GM19043 (cell line): ENCODE data around the gene GOLPH3.
"Not testable (repeated sequence)": the region's sequence is repeated elsewhere in the genome, so short reads cannot be mapped to it uniquely, and the experiment has no call there.

Experiments
- ATAC-seq: cut with Tn5 transposase; IDR thresholded peaks from one replicate; pipeline ENCODE4 v1.9.1; 2021; ENCODE audit warnings: low read depth; ENCODE audit not compliant: unreplicated experiment

GOLPH3 gene

DNA sequence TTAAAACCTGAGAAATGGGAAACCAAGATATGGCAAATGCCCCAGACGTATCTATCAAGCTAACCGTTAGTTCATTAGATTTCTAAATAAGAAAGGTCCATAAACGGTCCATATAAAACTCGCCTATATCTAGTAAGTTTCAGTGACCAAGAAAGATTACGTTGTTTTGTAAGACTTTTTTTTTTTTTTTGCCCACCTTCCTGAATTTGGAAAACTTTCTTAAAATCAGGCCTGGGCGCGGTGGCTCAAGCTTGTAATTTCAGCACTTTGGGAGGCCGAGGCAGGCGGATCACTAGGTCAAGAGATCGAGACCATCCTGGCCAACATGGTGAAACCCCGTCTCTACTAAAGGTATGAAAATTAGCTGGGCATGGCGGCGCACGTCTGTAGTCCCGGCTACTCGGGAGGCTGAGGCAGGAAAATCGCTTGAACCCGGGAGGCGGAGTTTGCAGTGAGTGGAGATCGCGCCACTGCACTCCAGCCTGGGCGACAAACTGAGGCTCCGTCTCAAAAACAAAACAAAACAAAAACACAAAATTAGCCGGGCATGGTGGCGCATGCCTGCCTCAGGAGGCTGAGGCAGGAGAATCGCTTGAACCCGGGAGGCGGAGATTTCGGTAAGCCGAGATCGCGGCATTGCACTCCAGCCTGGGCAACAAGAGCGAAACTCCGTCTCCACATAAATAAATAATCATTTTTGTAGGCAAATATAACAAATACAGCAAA is 1.8 kb downstream of the GOLPH3 start:
- ATAC-seq, result not testable (repeated sequence)

DNA sequence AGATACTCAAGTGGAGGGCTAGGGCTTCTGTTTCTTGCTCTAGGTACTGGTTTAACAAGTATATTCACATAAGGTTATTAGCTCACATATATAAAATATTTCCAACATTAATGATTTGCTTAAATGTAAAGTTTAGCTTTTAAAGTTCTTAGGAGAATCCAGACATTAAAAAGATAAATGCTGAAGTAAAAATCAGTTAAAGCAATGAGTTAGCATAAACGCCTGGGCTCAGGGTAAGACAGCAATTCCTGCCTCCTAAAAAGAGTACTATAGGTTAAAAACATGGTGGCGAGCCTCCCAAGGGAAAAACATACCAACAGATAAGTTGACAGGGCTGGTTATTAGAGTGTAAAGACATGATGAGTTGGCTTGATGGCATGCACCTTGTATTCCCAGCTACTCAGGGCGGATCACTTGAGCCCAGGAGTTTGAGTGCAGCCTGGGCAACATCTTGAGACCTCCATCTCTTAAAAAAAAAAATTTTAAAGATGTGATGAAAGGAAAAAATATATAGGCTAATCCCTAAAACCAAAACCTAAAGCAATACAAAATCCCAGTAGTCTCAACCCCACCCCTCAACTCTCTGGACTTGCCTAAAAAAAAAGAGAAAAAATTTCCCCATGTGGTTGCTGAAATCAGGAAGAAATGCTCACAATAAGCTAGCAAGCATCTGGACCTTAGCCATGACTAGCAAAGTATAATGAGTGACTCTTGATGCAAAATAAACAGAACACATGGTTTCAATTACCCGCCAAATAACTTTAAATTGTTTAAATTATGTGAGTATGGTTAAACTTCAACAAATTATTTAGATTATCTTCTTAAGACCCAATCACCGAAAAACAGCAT is 3.6 kb downstream of the GOLPH3 start:
- ATAC-seq, result no peak

DNA sequence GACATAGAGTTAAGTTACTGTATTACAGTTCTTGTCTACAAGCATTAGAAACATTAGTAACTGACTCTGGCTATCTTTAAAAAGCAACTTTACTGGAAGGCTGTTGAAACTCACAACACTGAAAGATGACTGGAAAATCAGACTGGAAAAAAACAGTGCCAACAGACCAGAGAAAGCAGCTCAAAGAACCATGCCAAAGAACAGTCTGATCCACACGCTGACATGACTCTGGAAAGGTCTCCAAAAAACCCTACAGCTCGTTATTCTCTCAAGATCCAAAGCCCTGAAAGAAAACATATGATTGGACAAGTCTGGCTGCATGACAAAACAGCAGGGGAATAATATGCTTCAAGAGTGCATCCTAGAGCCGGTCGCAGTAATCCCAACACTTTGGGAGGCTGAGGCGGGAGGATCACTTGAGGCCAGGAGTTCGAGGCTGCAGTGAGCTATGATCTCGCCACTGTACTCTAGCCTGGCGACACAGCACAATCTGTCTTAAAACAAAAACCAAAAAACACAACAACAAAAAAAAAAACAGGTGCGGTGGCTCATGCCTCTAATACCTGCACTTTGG is 5.6 kb downstream of the GOLPH3 start:
- ATAC-seq, result no peak

DNA sequence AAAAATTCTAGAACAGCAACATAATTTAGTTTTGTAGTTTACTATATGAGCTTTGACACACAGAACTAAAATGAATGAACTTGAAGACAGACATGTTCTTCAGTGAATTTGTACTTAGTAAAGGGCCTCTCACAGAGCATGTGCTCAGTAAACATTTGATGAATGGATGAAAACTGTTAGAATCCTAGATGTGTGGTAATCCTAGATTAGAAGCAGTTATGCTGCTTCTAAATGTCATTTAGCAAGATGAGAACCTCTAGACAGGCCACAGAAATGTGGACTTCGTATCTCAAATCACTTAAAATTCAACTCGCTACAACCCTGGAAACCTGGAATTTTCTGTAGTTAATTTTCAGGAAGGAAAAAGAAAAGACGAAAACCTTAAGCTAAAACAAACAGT is 8.5 kb downstream of the GOLPH3 start:
- no peak for ATAC-seq

DNA sequence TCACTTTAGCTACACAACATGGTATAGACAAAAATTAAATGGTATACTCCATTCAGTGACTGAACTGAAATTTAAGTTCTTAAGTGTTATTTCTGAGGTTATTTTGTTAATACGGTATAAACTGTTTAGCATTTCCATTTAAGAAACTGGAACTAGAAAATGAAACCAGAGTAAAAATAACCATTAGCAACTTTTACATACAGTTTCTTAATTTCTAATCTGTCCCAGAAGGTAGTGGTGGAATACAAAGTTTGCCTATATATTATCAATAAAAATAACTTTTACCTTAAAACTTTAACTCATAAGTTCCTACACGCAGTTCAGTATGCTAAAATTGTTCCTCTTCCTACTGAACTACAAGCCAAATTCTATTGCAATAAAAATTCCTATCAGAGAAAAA is 10.3 kb downstream of the GOLPH3 start:
- ATAC-seq, result peak; percentile 54

DNA sequence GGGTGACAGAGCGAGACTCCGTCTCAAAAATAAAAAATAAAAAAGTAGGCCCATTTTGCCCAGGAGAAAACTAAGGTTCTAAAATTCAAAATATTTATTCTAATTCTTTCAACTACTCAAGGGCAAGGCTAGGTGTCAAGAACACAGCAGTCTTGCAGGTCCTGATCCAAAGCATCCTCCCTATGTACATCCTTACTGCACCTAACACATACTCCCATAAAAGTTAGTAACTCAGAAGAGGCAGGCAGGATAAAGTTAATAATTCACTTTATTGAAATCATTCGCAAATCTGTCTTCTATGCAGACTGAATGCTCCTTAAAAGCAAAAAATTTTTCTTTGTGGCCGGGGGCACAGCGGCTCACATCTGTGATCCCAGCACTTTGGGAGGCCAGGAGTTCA is 11.1 kb downstream of the GOLPH3 start:
- ATAC-seq, result no peak

DNA sequence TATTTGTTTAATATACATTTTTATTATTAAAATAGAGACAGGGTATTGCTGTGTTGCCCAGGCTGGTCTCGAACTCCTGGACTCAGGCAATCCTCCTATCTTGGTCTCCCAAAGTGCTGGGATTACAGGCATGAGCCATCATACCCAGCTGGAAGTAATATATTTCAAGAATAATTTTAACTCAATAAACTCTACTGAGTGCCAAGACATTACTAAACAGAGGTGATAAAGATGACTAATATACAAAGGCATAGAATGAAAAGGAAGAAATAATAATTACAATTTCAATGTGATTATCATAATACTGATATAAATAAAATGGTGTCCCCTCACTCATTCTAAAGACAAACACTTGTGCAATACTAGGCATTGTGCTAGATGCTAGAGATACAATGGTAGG is 13.9 kb downstream of the GOLPH3 start:
- ATAC-seq, result no peak

DNA sequence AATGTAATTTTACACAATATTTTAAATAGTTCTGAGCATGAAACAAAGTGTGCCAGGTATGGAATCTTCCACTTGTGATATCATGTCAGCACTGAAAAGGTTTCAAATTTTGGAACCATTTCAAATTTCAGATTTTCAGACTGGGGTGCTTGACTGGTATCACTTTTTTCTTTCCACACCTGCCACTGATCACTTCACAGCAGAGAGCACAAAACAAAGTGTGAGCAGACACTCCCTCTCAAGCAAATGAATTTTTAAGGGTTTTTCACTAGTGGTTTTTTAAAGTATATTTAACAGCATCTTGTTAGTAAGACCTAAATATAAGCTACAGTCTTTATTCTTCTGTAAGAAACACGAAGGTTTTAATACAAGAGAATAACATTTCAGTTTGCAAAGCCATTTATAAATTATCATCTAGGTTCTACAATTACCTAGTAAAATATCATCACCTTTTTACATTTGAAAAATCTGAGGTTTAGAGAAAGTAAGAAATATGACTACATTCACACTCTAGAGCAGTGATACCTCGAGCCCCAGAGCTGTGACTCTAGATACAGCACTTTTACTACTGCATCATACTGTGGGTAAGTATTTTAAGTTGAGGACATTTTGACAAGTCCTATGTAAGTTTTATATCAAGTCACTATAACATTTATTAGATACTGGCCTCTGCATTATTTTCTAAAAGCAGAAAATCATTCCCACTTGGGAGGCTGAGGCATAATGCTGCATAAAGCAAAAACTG is 14.6 kb downstream of the GOLPH3 start:
- ATAC-seq, result no peak

DNA sequence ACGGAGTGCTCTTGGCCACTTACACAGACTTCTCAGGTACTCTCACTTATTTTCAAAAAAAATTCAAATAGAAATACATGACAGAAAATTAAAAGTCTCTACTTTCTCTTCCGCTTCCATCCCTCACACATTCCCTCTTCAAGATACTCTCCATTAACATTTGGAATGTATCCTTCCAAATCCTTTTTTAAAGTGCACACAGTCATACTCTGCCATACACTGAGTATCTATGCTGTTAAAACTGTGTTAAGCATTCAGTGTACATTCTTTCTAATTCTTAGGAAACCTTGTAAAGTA is 15.5 kb downstream of the GOLPH3 start:
- no peak for ATAC-seq

DNA sequence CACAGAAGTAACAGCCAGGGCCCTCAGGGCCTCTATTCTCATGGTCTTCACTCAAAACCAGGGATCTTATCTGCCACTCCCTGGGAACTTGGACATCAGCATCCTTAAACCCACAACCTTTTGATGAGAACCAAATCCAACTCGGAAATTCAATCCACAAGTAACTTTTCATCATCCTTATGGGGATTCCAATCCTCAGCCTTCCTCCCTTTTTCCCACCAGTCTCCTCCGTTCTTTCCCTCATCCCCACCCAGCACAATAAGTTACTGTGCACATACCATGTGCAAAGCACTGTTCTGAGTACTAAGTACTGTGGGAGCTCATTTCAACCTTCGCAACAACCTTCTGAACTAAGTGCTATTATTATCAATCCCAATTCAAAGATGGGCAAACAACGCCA is 17.0 kb downstream of the GOLPH3 start:
- ATAC-seq, result no peak

DNA sequence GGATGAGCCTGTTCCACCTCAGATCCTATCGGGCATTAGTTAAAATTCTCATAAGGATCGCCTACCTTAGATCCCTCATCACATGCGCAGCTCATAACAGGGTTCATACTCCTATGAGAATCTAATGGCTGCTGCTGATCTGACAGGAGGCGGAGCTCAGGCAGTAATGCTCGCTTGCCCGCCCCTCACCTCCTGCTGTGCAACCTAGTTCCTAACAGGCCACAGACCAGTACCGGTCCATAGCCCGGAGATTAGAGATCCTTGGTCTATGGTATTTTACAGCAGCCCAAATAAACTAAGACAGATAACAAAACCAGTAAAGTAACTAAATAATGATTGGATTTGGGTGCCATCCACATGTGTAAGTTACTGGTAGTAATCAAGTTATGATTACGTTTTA is 17.5 kb downstream of the GOLPH3 start:
- no peak for ATAC-seq

DNA sequence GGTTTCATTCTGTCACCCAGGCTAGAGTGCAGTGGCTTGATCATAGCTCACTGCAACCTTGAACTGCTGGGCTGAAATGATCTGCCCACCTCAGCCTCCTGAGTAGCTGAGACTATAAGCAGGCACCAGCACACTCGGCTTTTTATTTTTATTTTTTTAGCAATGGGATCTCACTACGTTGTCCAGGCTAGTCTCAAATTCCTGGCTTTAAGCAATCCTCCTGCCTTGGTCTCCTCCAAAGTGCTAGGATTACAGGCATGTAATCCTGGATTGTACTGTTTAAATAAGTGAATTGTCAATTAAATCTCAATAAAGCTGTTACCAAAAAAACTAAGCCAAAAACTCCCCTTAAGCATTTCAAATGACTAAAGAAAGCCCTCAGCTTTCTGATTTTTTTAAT is 18.9 kb downstream of the GOLPH3 start:
- ATAC-seq, result no peak

DNA sequence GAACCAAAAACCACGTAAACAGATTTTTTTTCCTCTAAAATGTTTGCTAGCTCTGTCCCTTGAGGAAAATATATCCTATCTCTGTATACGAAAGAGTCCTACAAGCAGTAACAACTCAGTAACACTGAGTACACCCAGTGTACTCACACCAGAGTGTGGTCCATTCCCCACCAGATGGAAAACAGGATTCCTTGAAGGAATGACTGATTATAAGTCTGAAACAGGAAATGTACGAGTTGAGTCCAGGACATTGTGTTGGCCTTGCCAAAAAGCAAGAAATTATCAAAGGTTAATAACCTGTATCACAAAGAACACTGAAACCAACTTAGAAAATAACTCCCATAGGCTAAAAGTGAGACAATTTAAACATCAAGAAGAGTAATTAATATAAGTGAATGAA is 20.4 kb downstream of the GOLPH3 start:
- ATAC-seq, result no peak

DNA sequence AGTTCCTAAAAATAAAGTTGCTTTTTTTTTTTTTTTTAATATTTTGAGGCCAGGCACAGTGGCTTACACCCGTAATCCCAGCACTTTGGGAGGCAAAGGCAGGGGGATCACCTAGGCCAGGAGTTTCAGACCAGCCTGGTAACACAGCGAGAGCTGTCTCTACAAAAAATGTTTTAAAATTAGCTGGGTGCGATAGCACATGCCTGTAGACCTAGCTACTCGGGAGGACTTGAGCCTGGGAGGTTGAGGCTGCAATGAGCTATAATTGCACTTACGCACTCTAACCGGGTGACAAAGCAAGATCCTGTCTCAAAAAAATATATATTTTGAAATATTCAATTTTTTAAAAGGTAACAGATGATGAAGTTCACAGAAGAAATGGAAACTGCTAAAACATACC is 22.9 kb downstream of the GOLPH3 start:
- ATAC-seq, result no peak

DNA sequence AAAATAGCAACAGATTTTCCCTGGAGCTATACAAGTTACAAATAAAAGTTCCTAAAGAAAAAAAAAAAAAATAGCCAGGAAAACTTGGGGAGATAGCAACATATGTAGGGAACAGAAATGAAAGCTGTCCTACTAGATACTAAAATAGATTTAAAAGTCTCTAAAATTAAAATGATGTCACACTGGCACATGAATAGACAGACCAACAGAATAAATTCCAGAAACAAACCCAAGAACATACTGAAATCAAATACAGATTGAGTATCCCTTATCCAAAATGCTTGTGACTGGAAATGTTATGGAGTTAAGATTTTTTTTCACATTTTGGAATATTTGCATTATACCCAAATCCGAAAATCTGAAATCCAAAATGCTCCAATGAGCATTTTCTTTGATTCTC is 23.8 kb downstream of the GOLPH3 start:
- no peak for ATAC-seq

DNA sequence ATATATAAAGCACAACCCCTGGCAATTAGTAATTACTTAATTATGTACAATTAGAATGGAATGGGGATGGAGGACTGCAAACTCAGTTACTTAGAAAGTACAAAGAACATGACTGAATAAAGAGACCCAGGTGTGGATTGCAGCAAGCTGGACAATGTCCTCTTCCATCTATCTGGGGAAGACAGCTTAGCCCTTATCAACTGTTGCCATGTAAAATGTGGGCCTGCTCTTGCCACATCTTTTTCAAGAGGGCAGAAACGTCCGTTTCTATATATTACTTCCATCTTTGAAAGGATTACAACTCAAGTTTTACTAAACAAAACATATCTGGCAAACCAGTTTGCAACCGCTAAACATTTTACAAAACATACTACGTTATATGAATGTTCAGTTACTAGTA is 26.2 kb downstream of the GOLPH3 start:
- no peak for ATAC-seq

DNA sequence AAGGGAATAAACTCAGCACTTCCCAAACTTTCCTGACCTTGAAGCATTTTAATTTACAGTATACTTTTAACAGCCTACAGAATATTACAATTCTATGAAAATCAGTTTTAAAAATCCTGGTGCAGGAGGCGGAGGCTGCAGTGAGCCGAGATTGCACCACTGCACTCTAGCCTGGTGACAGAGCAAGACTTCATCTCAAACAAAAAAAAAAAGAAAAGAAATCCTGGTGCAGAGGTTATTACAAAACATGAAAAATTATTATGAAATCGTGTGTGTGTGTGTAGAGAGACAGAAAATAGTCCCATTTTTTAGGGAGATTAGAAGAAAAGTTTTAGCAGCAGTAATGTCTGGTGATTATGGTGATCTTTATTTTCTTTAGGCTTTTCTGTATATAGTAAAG is 26.9 kb downstream of the GOLPH3 start:
- ATAC-seq, result no peak

DNA sequence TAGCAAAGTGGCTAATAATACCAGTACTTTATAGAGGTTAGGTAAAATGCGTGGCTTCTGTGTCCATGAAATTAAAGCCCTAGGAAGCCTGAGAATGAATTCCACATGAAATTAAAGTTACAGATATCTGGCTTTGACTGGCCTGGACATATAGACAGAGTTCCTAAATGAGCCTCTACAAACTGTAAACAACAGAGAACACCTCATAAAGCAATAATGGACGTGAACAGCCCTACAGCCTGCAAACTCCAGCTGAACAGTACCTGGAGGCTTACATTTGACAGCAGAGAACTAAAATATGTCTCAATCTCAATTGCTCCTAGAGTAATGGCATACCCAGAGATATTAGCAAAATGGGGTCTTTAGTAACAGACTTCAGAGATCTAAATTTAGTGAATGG is 28.7 kb downstream of the GOLPH3 start:
- ATAC-seq, result no peak

DNA sequence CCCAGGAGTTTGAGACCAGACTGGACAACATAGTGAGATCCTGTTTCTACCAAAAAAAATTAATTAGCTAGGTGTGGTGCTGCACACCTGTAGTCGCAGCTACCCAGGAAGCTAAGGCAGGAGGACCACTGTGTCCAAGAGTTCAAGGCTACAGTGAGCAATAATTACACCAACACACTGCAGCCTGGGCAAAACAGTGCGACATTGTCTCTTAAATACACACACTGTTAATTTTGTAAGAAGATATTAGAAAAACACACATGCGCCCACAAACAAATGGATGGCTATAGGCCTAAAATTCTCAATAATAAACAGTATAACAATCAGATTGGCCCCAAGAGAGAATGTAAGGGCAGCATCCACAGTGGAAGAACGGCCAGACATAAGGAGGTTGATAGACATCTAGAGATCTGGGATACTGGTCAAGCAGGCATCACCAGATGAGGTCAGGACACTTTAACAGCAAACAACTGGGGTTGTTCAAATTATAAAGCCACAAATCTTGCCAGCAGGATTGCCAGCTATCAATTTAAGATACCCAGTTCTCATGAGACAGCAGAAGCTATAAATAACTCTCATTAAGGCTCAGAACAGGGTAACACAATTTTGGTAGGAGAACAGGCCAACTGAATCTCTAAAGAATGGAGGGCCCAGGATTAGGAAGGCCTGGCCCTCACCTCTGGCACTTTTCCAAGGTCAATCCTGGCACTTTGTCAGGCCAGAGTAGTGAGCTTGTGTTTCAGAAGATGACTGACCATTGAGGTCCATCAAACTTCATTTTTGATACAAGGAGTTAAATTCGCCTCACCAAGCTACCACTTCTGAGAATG is 29.5 kb downstream of the GOLPH3 start:
- no peak for ATAC-seq

DNA sequence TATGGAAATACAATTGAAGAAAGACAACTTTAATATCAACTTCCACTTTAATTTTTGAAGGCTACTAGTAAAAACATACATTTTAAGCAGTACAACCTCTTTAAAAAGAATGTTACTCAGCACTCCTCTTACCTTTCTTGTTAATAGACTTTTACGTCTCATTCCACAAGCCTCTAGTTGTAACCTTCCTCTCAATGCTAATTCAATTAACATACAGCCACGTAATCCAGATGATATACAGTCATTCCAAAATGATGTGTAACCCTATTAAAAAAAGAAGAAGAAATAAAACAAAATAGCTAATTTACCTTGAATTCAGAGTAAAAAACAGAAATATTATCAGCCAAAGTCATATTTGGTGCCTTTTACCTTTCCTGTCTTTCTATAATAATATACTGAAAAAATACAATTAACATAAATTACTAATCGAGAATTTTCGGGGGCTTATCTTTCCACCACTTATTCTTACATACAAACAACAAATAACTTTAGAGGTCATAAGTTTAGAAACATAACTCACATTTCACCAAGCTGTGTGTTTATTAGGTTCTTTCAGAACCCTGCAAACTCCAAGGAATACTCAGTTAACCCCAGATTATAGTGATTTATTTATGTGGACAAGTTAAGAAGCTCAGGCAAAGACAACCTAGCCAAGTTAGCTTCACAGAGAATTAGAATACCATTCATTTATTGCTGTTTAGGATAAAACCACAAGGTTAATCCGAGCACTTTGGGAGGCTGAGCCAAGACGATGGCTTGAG is 30.3 kb downstream of the GOLPH3 start:
- ATAC-seq, result no peak
